Spleen (tissue), 11 donors: ENCODE data around the gene LRRC32. TPM values are rescaled to one million over a fixed set of nuclear protein-coding genes. Genes with fewer than 3 reads are reported as not detected.

Source experiments
- DNase-seq: peaks from one replicate; pipeline ENCODE4 v3.0.0-alpha.2; 2020
- H3K27ac ChIP-seq, 8 donors: fragments of 200-600 bp; sonication (generic) in 7 of 8; 1 replicate in 4 of 8; 2 replicates in 4 of 8; pipeline versions ENCODE4 v1.5.0 to v1.8.0; 2016 to 2021; ENCODE audit warnings: inconsistent platforms in 4 of 8, mild to moderate bottlenecking in 4 of 8, moderate library complexity in 1 of 8
- H3K27me3 ChIP-seq, 7 donors: fragments of 200-600 bp; sonication (generic) in 6 of 7; replicated peaks in 1 of 7; 1 replicate in 4 of 7; 2 replicates in 3 of 7; pipeline versions ENCODE4 v1.5.0 to v1.8.0; 2016 to 2021; ENCODE audit warnings: inconsistent platforms in 3 of 7, mild to moderate bottlenecking in 1 of 7
- H3K36me3 ChIP-seq, 6 donors: fragments of 200-600 bp; sonication (generic) in 5 of 6; 1 replicate in 4 of 6; 2 replicates in 2 of 6; pipeline versions ENCODE4 v1.5.0 to v1.8.0; 2016 to 2021; ENCODE audit warnings: inconsistent platforms in 2 of 6
- H3K4me1 ChIP-seq, 6 donors: fragments of 200-600 bp; sonication (generic) in 5 of 6; 1 replicate in 3 of 6; 2 replicates in 3 of 6; pipeline versions ENCODE4 v1.5.0 to v1.8.0; 2016 to 2021; ENCODE audit warnings: inconsistent platforms in 3 of 6
- H3K4me3 ChIP-seq, 8 donors: fragments of 200-600 bp; sonication (generic) in 7 of 8; 1 replicate in 4 of 8; 2 replicates in 4 of 8; pipeline versions ENCODE4 v1.5.0 to v1.8.0; 2016 to 2021; ENCODE audit warnings: inconsistent platforms in 4 of 8, mild to moderate bottlenecking in 4 of 8, moderate library complexity in 2 of 8
- H3K9me3 ChIP-seq, 8 donors: fragments of 200-600 bp; sonication (generic) in 7 of 8; 1 replicate in 4 of 8; 2 replicates in 4 of 8; pipeline versions ENCODE4 v1.5.0 to v1.8.0; 2016 to 2021; ENCODE audit warnings: inconsistent platforms in 4 of 8
- CTCF ChIP-seq, 11 experiments: fragments of 200-600 bp in 7 of 11; fragments of 450-650 bp in 4 of 11; sonication (generic) in 4 of 11; IDR thresholded peaks in 8 of 11; conservative IDR thresholded peaks in 3 of 11; 1 replicate in 7 of 11; 2 replicates in 4 of 11; pipeline versions ENCODE4 v1.4.0 to v1.8.0; 2016 to 2021; ENCODE audit warnings: antibody characterized with exemption in 11 of 11, inconsistent platforms in 4 of 11, mild to moderate bottlenecking in 1 of 11
- POLR2A ChIP-seq, 3 donors: fragments of 450-650 bp; IDR thresholded peaks; one replicate each; pipeline ENCODE4 v1.5.1; 2017; ENCODE audit warnings: antibody characterized with exemption in 3 of 3, mild to moderate bottlenecking in 1 of 3
- POLR2AphosphoS5 ChIP-seq, 3 donors: sonication (generic); formaldehyde crosslinking; IDR thresholded peaks; one replicate each; pipeline ENCODE4 v1.5.1; 2017; ENCODE audit warnings: antibody characterized with exemption in 3 of 3
- WGBS, 5 donors: extraction: QIAGEN DNeasy Blood & Tissue Kit in 3 of 5; methylation state at CpG; one replicate each; pipeline versions ENCODE4 v1.1.5 to v1.1.7; 2013 to 2018; 5-methylcytosine and 5-hydroxymethylcytosine counted together
- intact Hi-C: fragments of 100-400 bp; cut with DNase I; formaldehyde crosslinking; loops from one replicate; pipeline ENCODE4 v1.15.0; 2023; ENCODE audit warnings: low total_unique reads
- polyA plus RNA-seq, 3 donors: library from polyadenylated mRNA; stranded (reverse); fragments of 200-250 nt; gene quantifications; one replicate each; pipeline ENCODE4 v1.2.1, GENCODE V29; 2013
- total RNA-seq, 7 donors: library from RNA; depleted of rRNA in 3 of 7; stranded (reverse); fragments of >200 nt in 3 of 7; fragmentation: NEBNext Ultra II Directional in 4 of 7; extraction: Animal tissue kit (Norgen Biotek cat#: 25700) in 4 of 7; gene quantifications; one replicate each; pipeline versions ENCODE4 v1.1.0 to v1.2.1, GENCODE V29; 2016 to 2021
- donor health status: healthy with polysubstance abuse.
- donor health status: DM: no; HTN: no; CAD: no; lungs with moderate emphysema.
- donor health status: DM: no; HTN: no; CAD: no.
- donor health status: Bipolar disorder and iron deficiency.
- donor health status: healthy.
- donor health status: DM: no; HTN: no; CAD: no.
- donor health status: DM: yes; HTN: yes; CAD: no.

LRRC32 gene
- total and polyA plus RNA-seq, 10 donors, result 25.9 to 214 (median 74.3) TPM

GRCh38 chr11:76627606-76628005 is 42.9 kb downstream of the LRRC32 start:
- Histone ChIP-seq H3K27me3 (peaks cover 0 to 20% (median 0%) of the 10 kb centered on the region in 7 donors), H3K9me3 (peaks cover 0 to 13% (median 10%) of the 10 kb centered on the region in 8 donors), H3K36me3 (no peaks in the 10 kb centered on the region), H3K27ac (peak overlapping the region in 1 of 8 donors; percentile 24), H3K4me3 (no peak overlapping the region), H3K4me1 (peaks cover 30 to 58% (median 50%) of the 10 kb centered on the region in 6 donors)
- WGBS, 5 donors, result 59 to 77% (median 70%) methylated on average over 7 of the region's 7 CpGs
- no peak for DNase-seq
- intact Hi-C loops, result no loop called here
- no peak for TF ChIP-seq POLR2A (IDR thresholded peaks at IDR 0.05)
- TF ChIP-seq POLR2AphosphoS5 (IDR thresholded peaks at IDR 0.05), result no peak
- TF ChIP-seq CTCF (IDR thresholded peaks at IDR 0.05 in 8 of 11, conservative IDR thresholded peaks at IDR 0.05 in 3 of 11), result no peak

DNA sequence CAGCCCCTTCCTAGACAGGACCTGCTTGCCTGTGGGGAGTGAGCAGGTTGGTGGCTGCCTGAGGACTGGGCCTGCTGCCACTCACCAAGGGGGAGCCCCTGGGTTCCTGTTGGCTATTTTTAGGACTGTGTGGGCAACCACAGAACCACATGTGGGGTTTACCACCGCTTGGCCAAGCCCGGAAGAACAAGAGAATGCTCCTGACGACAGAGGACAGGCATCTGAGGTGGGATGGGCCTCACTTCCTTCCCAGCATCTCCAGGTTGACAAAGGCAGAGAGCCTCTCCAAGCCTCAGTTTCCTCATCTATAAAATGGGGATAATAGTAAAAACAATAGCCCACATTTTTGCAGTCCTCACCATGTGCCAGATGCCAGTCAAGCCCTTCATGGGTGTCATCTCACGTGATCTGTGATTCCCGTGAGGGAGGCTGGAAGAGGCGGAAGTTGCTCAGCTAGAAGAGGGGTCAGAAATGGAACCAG is 43.6 kb downstream of the LRRC32 start:
- H3K4me1 ChIP-seq, result peaks cover 30 to 58% (median 50%) of the 10 kb centered on the region in 6 donors
- peaks cover 0 to 20% (median 0%) of the 10 kb centered on the region in 7 donors for H3K27me3 ChIP-seq
- TF ChIP-seq POLR2AphosphoS5 (IDR thresholded peaks at IDR 0.05) (peak in 2 of 3 donors; percentile 47 to 57), POLR2A (IDR thresholded peaks at IDR 0.05) (no peak)
- H3K4me3 ChIP-seq, result no peak overlapping the region
- intact Hi-C loops, result no loop called here
- no peaks in the 10 kb centered on the region for H3K36me3 ChIP-seq
- DNase-seq, result no peak
- H3K27ac ChIP-seq, result no peak overlapping the region
- H3K9me3 ChIP-seq, result peaks cover 0 to 13% (median 10%) of the 10 kb centered on the region in 8 donors
- WGBS, 5 donors, result 23 to 36% (median 30%) methylated on average over 6 of the region's 6 CpGs

DNA sequence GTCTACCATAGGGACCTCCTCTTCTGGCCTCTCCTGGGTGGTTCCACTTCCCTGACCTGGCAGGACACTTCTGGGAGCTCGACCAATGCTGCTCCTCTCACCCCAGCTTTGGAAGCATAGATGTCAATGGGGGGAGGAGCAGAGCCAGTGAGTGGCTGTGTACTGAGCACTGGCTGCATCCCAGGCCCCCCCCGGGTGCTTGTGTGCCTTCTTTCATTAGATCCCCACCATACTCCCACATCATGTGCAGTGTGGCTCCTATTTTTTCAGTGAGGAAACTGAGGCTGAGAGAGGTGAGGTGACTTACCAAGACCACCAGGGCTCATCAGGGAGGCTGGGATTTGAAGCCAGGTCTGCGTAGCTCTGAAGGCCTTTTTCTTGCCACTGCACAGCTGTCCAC is 44.3 kb downstream of the LRRC32 start:
- Histone ChIP-seq H3K4me1 (peaks cover 30 to 58% (median 50%) of the 10 kb centered on the region in 6 donors), H3K27me3 (peaks cover 0 to 20% (median 0%) of the 10 kb centered on the region in 7 donors), H3K36me3 (no peaks in the 10 kb centered on the region), H3K4me3 (no peak overlapping the region), H3K9me3 (peaks cover 0 to 13% (median 10%) of the 10 kb centered on the region in 8 donors), H3K27ac (no peak overlapping the region)
- intact Hi-C loops, result no loop called here
- TF ChIP-seq POLR2AphosphoS5 (IDR thresholded peaks at IDR 0.05) (no peak), CTCF (IDR thresholded peaks at IDR 0.05 in 8 of 11, conservative IDR thresholded peaks at IDR 0.05 in 3 of 11) (no peak), POLR2A (IDR thresholded peaks at IDR 0.05) (no peak)
- WGBS, 5 donors, result 93 to 100% (median 95%) methylated on average over 3 of the region's 3 CpGs
- no peak for DNase-seq

GRCh38 chr11:76625472-76626186 is 44.9 kb downstream of the LRRC32 start:
- intact Hi-C loops, result no loop called here
- Histone ChIP-seq H3K27me3 (peaks cover 0 to 20% (median 0%) of the 10 kb centered on the region in 7 donors), H3K4me1 (peaks cover 30 to 52% (median 46%) of the 10 kb centered on the region in 6 donors), H3K4me3 (no peak overlapping the region), H3K9me3 (peaks cover 0 to 13% (median 10%) of the 10 kb centered on the region in 8 donors), H3K36me3 (no peaks in the 10 kb centered on the region), H3K27ac (no peak overlapping the region)
- 87 to 96% (median 93%) methylated on average over 1 of the region's 1 CpG for WGBS, 5 donors
- TF ChIP-seq POLR2A (IDR thresholded peaks at IDR 0.05) (no peak), POLR2AphosphoS5 (IDR thresholded peaks at IDR 0.05) (no peak), CTCF (IDR thresholded peaks at IDR 0.05 in 8 of 11, conservative IDR thresholded peaks at IDR 0.05 in 3 of 11) (no peak)
- no peak for DNase-seq
